Posterior cingulate gyrus (tissue), 11 donors: ENCODE results near the gene SMARCA2.

ENCODE experiments used
- DNase-seq, 10 donors: peaks; one replicate each; pipeline versions ENCODE4 v3.0.0 to v3.0.0-alpha.2; 2020 to 2021; ENCODE audit warnings: mixed read lengths in 3 of 10
- intact Hi-C: fragments of 100-400 bp; cut with DNase I; formaldehyde crosslinking; loops from one replicate; pipeline ENCODE4 v1.15.1; 2023

The SMARCA2 gene

DNA sequence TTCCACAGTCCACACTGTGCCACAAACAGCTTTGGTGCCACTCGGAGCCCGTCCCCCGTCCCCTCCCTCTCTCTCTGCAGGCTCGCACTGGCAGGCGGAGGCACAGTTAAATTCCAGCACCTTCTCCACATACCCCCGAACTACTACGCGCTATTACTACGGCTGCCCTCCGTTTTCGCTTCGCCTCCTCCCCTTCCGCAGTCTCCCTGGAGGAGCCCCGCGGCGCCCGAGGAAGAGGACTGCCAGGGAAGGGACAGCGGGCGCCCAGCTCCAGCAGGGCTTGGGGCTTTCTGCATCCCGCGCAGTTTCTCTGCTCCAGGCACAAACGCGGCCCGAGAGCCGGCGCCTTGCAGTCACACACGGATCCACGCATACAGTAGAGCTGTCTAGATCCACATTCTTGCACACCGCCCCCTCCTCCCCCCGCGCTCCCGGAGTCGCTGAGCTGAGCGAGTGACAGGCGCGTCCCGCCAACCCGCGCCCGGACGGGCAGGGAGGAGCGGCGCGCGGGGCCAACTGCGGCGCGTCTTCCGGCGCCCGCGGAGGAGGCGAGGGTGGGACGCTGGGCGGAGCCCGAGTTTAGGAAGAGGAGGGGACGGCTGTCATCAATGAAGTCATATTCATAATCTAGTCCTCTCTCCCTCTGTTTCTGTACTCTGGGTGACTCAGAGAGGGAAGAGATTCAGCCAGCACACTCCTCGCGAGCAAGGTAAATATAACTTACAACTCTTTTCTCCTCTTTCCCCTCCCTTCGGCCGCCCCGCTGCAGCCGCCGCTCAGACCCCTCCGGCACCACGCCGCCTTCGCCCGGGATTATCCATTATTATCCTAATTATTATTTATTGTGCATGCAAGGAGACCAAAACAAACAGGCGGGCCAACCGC lies at the start of gene SMARCA2:
Gene SMARCA2 (plus strand): TSS at position 652 of the 885 bp plus-strand sequence. CDS start 13,676 bp downstream, outside the sequence.
- intact Hi-C loops, result loop anchor here (5.0 to 10.0 kb wide), 2 partner anchors 37 to 620 kb away; no protein-coding TSS in a partner anchor
- peak; percentile 93 to 100 (median 99) for DNase-seq

DNA sequence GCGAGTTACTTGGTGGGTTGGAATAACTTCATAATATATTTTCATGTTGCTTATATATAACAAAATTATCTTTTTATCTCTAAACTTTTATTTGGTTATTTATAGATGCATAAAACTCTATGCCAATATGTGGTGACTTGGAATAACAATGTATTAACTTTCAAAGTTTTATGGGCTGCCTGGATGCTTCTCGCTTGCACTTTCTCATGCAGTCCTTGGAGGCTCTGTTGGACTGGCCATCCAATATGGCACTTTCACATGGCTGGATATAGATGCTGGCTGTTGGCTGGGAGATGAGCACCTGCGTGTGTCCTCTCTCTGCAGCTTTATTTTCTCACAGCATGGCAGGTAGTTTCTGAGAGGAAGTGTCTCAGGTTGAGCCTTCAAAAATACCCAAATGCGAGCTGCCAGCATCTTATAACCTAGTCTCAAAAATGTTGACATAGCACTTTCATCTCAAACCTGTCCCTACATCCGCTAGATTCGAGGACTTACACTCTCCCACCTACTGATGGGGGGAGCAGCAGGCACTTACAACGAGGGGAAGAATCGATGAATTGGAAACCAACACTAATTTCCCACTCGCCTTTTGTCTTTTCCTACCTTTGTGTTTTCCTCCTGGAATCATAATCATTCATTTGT lies 48.3 kb upstream of the SMARCA2 start:
- intact Hi-C loops, result no loop called here
- DNase-seq, result no peak

DNA sequence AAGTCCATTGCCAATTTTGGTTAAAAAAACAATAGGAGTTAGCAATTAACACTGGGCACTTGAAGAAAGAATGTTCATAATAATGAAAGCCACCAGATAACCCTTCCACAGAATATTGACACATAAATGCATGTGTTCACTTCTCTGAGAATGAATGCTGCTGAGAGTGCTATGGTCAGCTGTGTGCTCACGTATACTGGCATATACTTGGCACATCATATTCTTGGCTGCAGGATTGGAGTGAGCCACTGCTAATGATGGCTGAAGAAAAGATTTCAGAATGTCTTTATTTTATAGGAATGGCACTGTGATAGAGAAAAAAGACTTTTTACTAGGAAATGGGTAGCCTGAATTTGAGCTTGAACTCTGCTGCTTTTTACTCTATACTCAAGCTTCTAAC lies 46.0 kb upstream of the SMARCA2 start:
- no peak for DNase-seq
- intact Hi-C loops, result no loop called here

DNA sequence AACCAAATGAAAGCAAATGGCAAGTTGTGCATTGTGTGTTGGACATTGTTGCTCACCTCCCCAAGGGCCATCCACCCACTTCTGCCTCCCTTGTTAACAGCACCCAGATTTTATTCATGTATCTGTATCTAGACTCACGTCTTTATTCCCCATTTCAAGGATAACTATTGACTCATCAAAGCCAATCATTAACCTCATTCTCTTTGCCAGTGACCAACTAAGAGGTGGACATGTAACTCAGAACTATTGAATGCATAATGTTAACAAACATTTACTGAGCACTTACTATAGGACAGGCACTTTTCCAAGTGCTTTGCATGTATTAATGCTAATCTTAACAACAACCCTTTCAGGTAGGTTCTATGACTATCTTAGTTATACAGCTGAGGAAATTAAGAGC lies 45.2 kb upstream of the SMARCA2 start:
- DNase-seq, result no peak
- intact Hi-C loops, result no loop called here

DNA sequence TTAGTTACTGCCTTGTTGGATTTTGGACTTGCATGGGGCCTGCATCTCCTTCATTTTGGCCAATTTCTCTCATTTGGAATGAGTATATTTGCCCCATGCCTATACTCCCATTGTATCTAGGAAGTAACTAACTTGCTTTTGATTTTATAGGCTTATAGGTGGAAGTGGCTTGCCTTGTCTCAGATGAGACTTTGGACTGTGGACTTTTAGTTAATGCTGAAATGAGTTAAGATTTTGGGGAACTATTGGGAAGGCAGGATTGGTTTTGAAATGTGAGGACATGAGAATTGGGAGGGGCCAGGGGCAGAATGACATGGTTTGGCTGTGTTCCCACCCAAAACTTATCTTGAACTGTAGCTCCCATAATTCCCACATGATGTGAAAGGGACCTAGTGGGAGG lies 42.5 kb upstream of the SMARCA2 start:
- intact Hi-C loops, result no loop called here
- DNase-seq, result no peak

DNA sequence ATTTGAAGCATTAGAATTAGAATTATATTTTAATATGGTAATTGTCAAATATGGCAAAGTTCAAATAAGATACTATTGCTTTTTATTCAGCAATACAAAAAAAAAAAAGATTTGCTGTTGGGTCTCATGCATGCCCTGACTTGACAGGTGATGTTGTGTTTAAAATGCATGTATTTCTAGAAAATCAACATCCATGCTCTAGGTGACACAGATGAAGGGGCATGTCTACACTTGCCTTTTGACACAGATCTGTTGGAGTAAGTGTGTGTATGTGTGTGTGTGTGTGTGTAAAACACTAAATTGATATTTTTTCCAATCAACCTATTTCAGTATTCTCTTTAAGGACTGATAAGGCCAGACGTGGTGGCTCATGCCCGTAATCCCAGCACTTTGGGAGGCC lies 38.1 kb upstream of the SMARCA2 start:
- intact Hi-C loops, result no loop called here
- DNase-seq, result no peak

DNA sequence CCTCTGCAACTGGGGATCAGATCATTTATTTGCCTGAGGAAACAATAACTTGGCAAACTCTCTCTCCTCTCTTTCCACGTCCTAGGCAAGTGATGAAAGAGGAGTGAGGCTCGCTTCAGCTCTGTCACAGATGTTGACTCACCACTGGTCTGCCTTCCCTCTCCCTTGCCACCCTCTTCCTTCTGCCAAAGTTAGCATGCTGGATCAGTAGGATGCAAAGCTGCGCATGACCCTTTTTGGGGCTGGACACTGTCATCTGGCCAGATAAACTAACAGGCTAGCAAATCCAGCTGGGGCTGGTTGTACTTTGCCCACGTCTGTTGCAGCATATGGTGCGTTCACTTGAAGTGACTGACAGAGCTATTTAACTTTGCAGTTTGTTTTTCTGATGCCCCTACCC lies 36.2 kb upstream of the SMARCA2 start:
- no peak for DNase-seq
- intact Hi-C loops, result no loop called here

DNA sequence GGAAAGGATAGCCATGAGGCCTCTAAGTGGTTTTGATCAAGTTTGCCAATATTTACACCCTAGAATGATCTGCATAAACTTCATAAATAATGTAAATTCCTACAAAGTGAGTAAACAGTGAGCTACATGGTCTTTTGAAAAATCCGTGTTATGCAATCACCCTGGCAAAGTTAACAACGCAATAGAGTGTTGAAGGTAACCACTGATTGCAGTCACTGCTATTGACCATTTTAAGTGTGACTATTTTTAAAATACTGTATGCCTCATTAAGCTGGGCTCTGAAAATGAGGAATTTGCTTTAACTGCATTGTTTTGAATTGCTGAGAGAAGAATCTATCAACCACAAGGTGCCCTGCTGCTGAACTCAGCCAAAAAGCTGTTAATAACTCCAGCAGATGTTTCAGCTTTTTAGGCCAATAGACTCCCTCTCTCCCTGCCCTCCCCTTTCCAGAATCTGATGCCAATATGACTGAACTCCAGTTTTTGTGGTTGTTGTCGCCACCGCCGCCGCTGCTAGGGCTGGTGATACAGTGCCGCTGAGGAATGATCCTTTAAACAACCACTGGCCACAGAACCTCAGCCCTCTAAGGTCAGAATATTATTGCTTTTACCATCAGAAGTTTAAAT lies 35.3 kb upstream of the SMARCA2 start:
- DNase-seq, result peak in 2 of 10 donors; percentile 30 to 73
- intact Hi-C loops, result no loop called here

DNA sequence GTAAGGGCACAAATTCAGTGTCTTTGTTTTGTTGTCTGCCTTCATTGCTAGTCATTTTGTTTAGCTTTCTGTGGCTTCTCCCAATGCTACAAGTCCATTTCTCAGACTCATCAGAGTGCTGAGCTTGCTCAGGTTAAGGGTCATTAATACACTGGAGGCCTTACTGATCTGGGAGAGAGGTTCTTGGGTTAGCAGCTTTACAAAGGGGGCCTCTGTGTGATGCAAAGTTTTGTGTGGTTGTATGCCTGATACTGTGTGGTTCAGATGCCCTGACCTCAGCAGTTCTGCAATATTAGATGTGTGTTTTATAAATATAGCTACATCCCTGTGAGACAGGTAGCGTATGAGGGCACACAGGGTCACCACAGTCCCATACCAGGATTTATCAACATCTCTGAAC lies 34.8 kb upstream of the SMARCA2 start:
- DNase-seq, result no peak
- intact Hi-C loops, result no loop called here

DNA sequence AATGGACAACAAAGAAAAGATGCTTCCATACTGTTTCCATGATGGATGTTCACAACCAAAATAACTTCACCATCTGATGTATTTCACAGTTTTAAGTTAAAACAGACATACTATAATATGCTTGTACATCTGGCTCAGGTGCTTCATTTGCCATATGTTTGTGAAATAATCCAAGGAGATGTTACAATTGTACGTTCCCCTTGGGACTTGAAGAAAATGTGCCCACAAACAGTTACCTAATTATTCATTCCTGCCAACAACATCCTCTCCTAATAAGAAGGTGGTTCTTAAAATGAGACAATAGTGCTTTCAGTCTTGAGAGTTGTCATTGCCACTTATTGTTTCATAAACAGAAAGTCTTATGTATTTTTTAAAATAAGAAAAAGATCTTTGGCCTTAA lies 33.1 kb upstream of the SMARCA2 start:
- no peak for DNase-seq
- intact Hi-C loops, result no loop called here

DNA sequence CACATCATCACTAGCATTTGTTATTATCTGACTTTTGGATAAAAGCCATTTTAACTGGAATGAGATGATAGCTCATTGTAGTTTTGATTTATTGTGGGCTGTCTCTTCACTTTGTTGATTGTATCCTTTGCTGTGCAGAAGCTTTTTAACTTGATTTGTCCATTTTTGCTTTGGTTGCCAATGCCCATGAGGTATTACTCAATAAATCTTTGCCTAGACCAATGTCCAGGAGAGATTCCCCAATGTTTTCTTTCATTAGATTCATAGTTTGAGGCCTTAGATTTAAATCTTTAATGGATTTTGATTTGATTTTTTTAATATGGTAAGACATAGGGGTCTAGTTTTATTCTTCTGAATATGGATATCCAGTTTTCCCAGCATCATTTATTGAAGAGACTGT lies 28.8 kb upstream of the SMARCA2 start:
- no peak for DNase-seq
- intact Hi-C loops, result no loop called here

DNA sequence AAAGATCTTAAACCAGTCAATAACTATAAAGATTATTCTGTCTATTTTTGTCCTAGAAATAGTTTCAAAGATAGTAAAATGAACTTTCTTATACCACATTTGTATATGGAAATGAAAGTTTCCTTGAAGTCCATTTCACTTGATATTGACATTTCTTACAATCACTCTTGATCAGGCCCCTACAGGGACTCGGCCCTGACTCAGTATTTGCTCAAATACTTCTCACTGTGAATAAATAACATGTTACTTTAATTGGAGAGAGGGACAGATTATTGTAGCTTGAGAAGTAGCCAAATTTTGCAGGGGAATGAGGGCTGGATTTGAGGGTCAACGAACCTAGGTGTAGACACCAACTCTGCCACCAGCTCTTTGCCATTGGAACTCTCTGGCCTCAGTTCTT lies 25.6 kb upstream of the SMARCA2 start:
- no peak for DNase-seq
- intact Hi-C loops, result no loop called here

DNA sequence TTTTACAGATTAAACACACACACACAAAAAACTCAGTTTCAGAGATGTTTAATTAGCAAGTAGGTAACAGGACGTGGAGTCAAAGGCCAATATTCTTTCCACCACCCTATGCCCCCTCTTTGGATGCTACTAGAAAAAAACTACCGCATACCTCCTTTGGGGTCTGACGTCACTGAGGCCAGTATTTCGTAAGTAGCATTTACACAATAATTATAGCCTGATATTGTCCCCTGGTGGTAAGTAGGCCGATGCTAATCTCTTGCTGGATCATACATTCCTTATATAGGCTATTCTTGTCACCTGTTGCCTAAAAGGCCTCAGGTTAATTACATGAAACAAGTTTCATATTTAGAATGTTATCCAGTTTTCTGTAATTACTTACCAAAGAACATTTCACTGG lies 21.0 kb upstream of the SMARCA2 start:
- intact Hi-C loops, result no loop called here
- DNase-seq, result no peak

DNA sequence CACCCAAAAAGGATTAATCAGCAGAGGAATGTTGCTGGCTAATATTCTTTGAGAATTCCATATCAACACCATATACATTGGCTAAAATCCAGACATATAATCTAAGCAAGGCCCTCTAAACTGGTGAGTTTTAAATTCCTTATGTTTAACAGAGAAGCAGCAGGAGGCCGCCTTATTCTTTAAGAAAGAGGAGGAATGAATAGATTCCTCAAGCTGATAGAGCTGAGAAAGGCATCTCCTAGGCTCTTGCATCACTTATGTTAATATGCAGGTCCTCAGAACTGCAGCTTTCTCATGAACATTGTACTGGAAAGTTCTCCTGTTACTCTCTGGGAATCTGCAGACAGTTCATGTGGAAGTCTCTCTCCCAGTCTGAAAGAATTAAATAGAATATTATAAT lies 20.1 kb upstream of the SMARCA2 start:
- intact Hi-C loops, result no loop called here
- DNase-seq, result no peak

DNA sequence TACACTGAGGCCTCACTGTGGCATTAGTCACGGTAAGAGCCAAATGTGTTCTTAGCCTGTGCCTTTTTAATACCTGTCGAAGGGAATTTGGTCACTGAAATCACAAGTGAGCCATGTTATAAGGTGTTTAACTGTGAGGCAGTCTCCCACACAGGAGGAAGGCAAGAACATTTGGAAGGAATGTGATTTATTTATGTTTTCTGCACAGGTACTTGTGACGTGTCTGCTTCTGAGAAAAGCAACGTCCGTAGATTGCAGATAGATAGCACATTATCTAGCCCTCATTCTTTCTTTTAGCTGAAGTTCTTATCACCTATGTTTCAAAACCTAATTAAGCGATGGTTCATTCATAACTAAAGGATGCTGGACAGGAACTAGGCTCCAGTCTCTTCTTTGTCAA lies 19.0 kb upstream of the SMARCA2 start:
- intact Hi-C loops, result no loop called here
- DNase-seq, result no peak

DNA sequence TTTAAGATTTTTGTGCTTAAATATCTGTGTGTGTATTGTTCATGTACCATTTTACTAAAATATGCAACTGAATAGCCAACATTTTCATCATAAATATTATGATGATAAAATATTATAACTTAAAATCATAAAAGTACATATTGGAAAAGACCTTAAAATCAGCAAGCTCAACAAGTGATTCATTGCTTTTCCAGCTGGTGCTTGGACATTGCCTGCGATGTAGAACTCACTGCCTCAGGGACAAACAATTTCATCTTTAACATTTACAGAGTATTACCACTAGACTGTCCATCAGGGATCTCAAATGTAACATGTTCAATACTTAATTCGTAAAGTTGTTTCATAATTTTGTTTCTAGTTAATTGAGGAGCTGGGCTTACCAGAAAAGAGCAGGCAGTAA lies 17.5 kb upstream of the SMARCA2 start:
- intact Hi-C loops, result no loop called here
- DNase-seq, result no peak

DNA sequence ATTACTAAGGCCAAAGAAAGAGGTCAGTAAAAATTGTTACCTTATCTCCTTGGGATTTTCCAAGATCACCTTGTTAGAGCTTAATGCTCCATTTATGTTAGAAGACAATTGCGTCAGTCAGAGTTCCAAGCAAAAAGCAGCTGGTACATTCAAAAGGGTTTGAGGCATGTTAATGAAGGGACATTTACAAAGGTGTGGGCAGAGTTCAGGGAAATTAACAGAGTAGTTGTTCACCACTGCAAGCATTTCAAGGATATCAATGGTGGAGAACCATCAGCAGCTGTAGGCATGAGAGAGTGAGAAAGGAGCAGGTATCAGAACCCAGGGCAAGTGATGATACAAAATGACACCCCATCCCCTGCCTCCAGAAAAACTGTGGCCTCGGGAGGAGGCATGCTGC lies 17.0 kb upstream of the SMARCA2 start:
- DNase-seq, result no peak
- intact Hi-C loops, result no loop called here

DNA sequence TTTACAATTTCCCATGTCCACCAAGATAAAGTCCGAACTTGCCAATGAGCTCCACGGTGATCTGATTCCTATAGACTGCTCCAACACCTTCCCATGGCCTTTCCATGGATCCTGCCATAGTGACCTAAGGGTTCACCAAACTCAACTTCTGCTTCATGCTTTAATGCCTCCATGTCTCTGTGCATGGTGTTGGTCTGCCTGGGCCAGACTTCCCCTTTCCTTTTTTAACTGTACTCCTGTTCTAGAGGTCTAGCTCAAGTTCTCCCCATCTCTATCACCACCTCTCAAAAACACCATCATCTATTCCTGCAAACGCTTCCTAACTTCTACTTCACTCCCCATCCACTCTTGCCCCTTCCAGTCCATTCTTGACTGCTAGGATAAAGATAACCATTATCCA lies 14.8 kb upstream of the SMARCA2 start:
- intact Hi-C loops, result no loop called here
- no peak for DNase-seq

DNA sequence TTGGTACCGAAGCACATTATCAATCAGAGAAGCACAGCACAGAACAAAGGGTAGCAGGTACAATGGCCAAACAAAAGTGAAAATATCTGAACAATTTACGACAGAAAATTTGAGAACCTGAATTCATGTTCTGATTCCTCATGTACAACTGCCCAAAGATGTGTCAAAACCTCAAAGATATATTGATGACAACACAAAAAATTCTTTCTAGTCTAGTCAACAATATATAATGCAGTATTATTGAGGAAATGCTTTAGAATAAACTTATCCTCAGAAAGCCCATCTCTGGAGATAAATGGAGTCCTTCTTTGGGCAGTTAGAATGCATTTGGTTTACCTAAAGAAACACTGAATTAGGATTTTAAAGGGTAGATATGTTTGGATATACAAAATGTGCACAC lies 6.8 kb upstream of the SMARCA2 start:
- intact Hi-C loops, result no loop called here
- DNase-seq, result no peak

DNA sequence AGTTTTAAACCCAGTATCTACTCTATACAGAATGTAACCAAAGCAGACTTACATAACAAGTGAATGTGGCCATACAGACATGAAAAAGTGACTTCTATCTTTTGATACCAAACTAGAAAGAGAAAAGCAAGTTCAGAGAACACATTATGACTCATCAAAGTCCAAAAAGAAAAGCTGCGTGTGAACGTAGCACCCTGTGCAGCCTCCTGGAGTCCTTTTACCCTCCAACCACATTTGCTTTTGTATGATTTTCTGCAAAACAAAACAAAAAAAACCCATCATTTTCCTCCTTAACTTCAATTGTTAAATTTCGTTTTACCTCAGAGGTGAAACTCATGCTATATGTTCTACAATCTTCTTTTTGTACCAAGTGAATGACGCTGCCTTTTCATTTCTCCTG lies 2.8 kb upstream of the SMARCA2 start:
- intact Hi-C loops, result loop anchor here (10.0 kb wide), 1 partner anchor 622 kb away; no protein-coding TSS in a partner anchor

DNA sequence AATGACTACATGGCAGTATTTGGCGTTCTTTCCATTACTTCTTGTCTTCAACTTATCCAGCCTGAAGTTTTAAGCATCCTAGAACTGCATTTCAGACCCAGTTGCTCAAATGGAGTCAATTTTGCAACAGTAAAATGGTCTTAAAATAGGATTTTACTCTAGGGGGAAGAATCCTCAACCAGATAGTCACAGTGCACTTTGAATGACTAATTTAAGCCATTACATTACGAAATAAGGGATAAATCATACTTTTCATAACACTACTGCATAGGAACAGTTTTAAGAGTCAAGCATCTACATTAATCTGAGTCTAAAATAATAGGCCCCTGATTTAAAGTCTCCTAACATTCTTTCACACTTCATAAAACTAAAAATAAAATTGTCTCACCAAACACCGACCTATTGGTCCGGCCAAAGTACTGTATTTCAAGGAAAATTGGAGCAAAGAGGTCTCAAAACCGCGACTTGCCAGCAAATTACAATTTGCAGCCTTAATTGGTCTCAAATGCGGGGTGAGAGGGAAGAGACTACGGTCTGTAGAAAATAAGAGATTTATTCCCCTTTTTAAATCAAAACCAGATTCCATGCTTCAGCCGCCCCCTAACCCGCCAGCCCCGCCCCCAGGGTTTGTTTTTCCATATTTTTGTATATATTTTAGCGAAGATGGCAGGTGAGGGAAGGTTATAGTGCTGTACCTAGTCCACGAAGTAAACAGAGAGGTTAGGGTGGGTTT lies 1.2 kb upstream of the SMARCA2 start:
- peak in 1 of 10 donors; percentile 52 for DNase-seq
- intact Hi-C loops, result loop anchor here (10.0 kb wide), 1 partner anchor 621 kb away; no protein-coding TSS in a partner anchor

More for the DNA sequence above, 2.8 kb upstream of the SMARCA2 start:
- no peak for DNase-seq
